Retinal pigment epithelial cell (primary cell): ENCODE measurements around the gene KCNMB2.

Source experiments
- DNase-seq: peaks from one replicate; pipeline ENCODE4 v3.0.0-alpha.2; 2010; ENCODE audit warnings: low read depth
- H3K4me3 ChIP-seq: 2 replicates; pipeline ENCODE4 v1.5.1; 2011; ENCODE audit warnings: mild to moderate bottlenecking, low read length, control low read depth, moderate library complexity
- CTCF ChIP-seq: conservative IDR thresholded peaks from 2 replicates; pipeline ENCODE4 v1.5.1; 2011; ENCODE audit warnings: low read depth, low read length, control low read depth, inconsistent platforms

Gene KCNMB2

GRCh38 chr3:178588628-178589027, 52.4 kb downstream of the KCNMB2 start:
- no peak for TF ChIP-seq CTCF
- H3K4me3 ChIP-seq = no peak overlapping the region
- DNase-seq = no peak

- no peak for TF ChIP-seq CTCF
- H3K4me3 ChIP-seq = no peak overlapping the region
Observed at GRCh38 chr3:178593786-178594185, 57.5 kb downstream of the KCNMB2 start.

DNA sequence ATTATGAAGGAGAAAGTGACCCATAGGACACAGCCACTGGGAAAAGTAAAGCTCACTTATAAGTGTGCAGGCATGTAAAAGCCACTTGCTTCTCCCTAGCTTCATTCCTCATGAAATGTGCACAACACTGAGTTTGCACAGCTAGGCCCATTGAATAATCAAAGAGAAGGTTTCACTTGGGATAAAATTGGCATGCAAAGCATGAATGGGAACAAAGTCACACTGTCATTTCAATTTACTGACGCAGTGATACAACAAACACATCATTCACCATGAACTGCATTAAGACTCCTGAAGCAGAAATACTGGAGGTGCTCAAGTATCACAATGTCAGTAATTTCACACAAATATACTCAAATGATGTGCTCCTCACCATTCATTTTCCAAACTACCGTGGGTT, 61.1 kb downstream of the KCNMB2 start:
- no peak for DNase-seq
- H3K4me3 ChIP-seq = no peak overlapping the region
- no peak for TF ChIP-seq CTCF

More at GRCh38 chr3:178593786-178594185, 57.5 kb downstream of the KCNMB2 start:
- no peak for DNase-seq

GRCh38 chr3:178602856-178603255, 66.6 kb downstream of the KCNMB2 start:
- no peak overlapping the region for H3K4me3 ChIP-seq
- no peak for DNase-seq
- TF ChIP-seq CTCF = no peak

DNA sequence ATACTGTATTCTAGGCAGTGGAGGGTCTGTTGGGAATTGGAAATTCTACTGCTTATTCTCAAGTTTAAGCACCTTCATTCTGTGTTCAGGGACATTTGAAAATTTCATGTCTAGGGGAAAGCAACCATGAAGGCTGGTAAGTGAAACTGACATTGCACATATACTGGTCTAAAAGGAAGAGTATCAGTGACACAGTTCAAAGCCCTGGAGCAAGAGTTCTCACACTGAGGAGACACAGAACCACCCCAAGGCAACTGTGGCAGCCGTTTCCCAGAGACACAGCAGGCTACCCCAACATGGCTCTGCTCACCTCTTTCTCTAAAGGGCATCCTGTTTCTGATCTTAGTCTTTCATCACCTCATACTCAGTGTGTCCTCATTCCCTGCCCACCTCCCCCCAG, 67.5 kb downstream of the KCNMB2 start:
- no peak overlapping the region for H3K4me3 ChIP-seq
- DNase-seq = no peak
- TF ChIP-seq CTCF = no peak

DNA sequence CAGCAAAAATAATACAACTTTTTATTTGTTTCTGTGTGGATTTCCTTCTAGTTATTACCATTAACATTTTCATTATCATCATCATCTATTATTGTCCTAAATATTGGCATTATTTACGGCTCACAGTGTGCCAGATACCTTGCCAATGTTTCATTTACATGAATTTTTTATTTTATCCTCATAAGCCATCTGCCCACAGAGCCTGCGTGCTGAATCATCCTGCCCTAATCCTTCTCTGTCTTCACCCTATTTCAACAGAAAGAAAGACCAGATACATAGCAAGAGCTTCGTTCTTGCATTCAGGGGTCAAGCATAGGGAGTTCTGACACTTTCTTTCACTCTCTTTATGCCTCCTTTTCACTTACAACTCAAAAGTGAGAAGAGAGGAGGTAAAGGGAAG, 82.0 kb downstream of the KCNMB2 start:
- TF ChIP-seq CTCF = no peak
- no peak overlapping the region for H3K4me3 ChIP-seq
- no peak for DNase-seq

GRCh38 chr3:178618896-178619295, 82.7 kb downstream of the KCNMB2 start:
- TF ChIP-seq CTCF = no peak
- H3K4me3 ChIP-seq = no peak overlapping the region
- DNase-seq = no peak
